ENCODE data around the gene CXXC5.

GRCh38 chr5:139666551-139666950, 18.4 kb downstream of the CXXC5 start:
- TF ChIP-seq CTCF (IDR thresholded peaks at IDR 0.05), result no peak
- no peak for TF ChIP-seq POLR2A (IDR thresholded peaks at IDR 0.05)
- TF ChIP-seq EP300 (IDR thresholded peaks at IDR 0.05; ENCODE audit: low read depth), result no peak
